T-cell (primary cell): ENCODE results near the gene GRXCR1. TPM values are rescaled to one million over a fixed set of nuclear protein-coding genes. Genes with fewer than 3 reads are reported as not detected.

Experiments used
- ATAC-seq, 4 experiments: fragments of 200-7000 bp in 3 of 4; fragments of 150-1000 bp in 1 of 4; cut with Tn5 transposase; replicated peaks in 1 of 4; 1 replicate in 3 of 4; 2 replicates in 1 of 4; pipeline ENCODE4 v1.10.0; 2021; ENCODE audit warnings: moderate library complexity in 3 of 4, mild to moderate bottlenecking in 2 of 4, moderate number of reproducible peaks in 1 of 4
- CTCF ChIA-PET, 2 donors: fragments of 300-600 bp; sonication (Branson Sonifier 250); formaldehyde crosslinking; loops; one replicate each; lab custom pipeline; 2022; ENCODE audit warnings: antibody characterized with exemption in 2 of 2; lab: Charles Lee
- POLR2A ChIA-PET, 2 donors: fragments of 300-600 bp; sonication (Branson Sonifier 250); formaldehyde crosslinking; loops; one replicate each; lab custom pipeline; 2022; ENCODE audit warnings: antibody characterized with exemption in 2 of 2; lab: Charles Lee
- DNase-seq, 35 experiments: peaks; one replicate each; pipeline versions ENCODE4 v3.0.0 to v3.0.0-alpha.2; 2013 to 2023
- H3K27ac ChIP-seq: one replicate; pipeline ENCODE4 v1.5.1; 2013; ENCODE audit warnings: low read length
- H3K27me3 ChIP-seq, 2 experiments: replicated peaks in 1 of 2; 1 replicate in 1 of 2; 2 replicates in 1 of 2; pipeline versions ENCODE4 v1.6.1 to v1.7.0; 2013; ENCODE audit warnings: low read length in 1 of 2, mixed read lengths in 1 of 2; ENCODE audit not compliant: control insufficient read depth in 2 of 2, insufficient read depth in 2 of 2; ENCODE audit errors: extremely low read depth in 1 of 2
- H3K36me3 ChIP-seq, 2 donors: 1 replicate in 1 of 2; 2 replicates in 1 of 2; pipeline versions ENCODE4 v1.6.1 to v1.7.0; 2013; ENCODE audit warnings: low read length in 1 of 2; ENCODE audit not compliant: control insufficient read depth in 2 of 2, insufficient read depth in 1 of 2; ENCODE audit errors: extremely low read depth in 1 of 2
- H3K4me1 ChIP-seq, 2 experiments: 1 replicate in 1 of 2; 2 replicates in 1 of 2; pipeline versions ENCODE4 v1.6.1 to v1.7.0; 2013; ENCODE audit warnings: low read length in 2 of 2, mixed read lengths in 1 of 2; ENCODE audit not compliant: insufficient read depth in 2 of 2, control insufficient read depth in 1 of 2; ENCODE audit errors: extremely low read depth in 1 of 2
- H3K4me3 ChIP-seq, 2 donors: 1 replicate in 1 of 2; 2 replicates in 1 of 2; pipeline versions ENCODE4 v1.5.1 to v1.7.0; 2013; ENCODE audit warnings: mild to moderate bottlenecking in 2 of 2, low read length in 1 of 2, moderate library complexity in 1 of 2; ENCODE audit not compliant: control insufficient read depth in 1 of 2; ENCODE audit errors: extremely low read depth in 1 of 2
- H3K9me3 ChIP-seq: 2 replicates; pipeline ENCODE4 v1.7.0; 2013
- H3K27ac Mint-ChIP-seq, 2 donors: one replicate each; pipeline ENCODE4 v1.8.0; 2020 to 2021; ENCODE audit warnings: mild to moderate bottlenecking in 2 of 2, mixed read lengths in 2 of 2
- H3K27me3 Mint-ChIP-seq, 2 donors: one replicate each; pipeline ENCODE4 v1.8.0; 2021 to 2022; ENCODE audit warnings: mixed read lengths in 2 of 2
- H3K36me3 Mint-ChIP-seq: one replicate; pipeline ENCODE4 v1.8.0; 2021; ENCODE audit warnings: mixed read lengths
- H3K4me1 Mint-ChIP-seq, 3 donors: one replicate each; pipeline ENCODE4 v1.8.0; 2020 to 2022; ENCODE audit warnings: mixed read lengths in 3 of 3, mild to moderate bottlenecking in 1 of 3
- H3K4me3 Mint-ChIP-seq, 3 donors: one replicate each; pipeline ENCODE4 v1.8.0; 2020 to 2022; ENCODE audit warnings: mild to moderate bottlenecking in 3 of 3, mixed read lengths in 3 of 3, moderate library complexity in 3 of 3
- H3K9me3 Mint-ChIP-seq, 3 donors: one replicate each; pipeline ENCODE4 v1.8.0; 2020 to 2022; ENCODE audit warnings: mixed read lengths in 3 of 3
- whole genome bisulfite sequencing: methylation state at CpG from one replicate; pipeline ENCODE4 v1.1.5; 2013; ENCODE audit warnings: missing lambda C conversion rate; ENCODE audit not compliant: insufficient coverage; 5-methylcytosine and 5-hydroxymethylcytosine counted together
- total RNA-seq, 35 experiments: library from RNA in 6 of 35; stranded (reverse) in 6 of 35; fragments of 120-200 nt in 1 of 35; gene quantifications; one replicate each; pipeline versions ENCODE4 v1.2.1 to v1.2.4 and lab custom pipeline; 2013 to 2026

The GRXCR1 gene
- total RNA-seq, 5 donors from 2014 or later (not counting 1 experiment from before 2014, with no cell fraction given) = not detected

- no peak overlapping the region for H3K4me3 ChIP-seq
- Mint-ChIP-seq H3K27ac (no peak overlapping the region), H3K4me1 (no peaks in the 10 kb centered on the region), H3K36me3 (no peaks in the 10 kb centered on the region), H3K27me3 (no peaks in the 10 kb centered on the region), H3K9me3 (peaks cover 3 to 12% (median 3%) of the 10 kb centered on the region in 3 donors), H3K4me3 (no peak overlapping the region)
- no peaks in the 10 kb centered on the region for H3K27me3 ChIP-seq
- no peaks in the 10 kb centered on the region for H3K9me3 ChIP-seq
- no peaks in the 10 kb centered on the region for H3K36me3 ChIP-seq
- no peaks in the 10 kb centered on the region for H3K4me1 ChIP-seq
- H3K27ac ChIP-seq = no peak overlapping the region
- CTCF ChIA-PET = no interaction called here
- peak in 1 of 35 experiments; percentile 1 for DNase-seq
- no peak for ATAC-seq
- WGBS = no CpG with 5 or more reads among the region's 6 CpGs
- POLR2A ChIA-PET = no interaction called here
Observed at GRCh38 chr4:42995343-42995944, 102.9 kb downstream of the GRXCR1 start.

- Histone ChIP-seq H3K4me1 (no peaks in the 10 kb centered on the region), H3K36me3 (no peaks in the 10 kb centered on the region), H3K27ac (no peak overlapping the region), H3K9me3 (no peaks in the 10 kb centered on the region), H3K27me3 (no peaks in the 10 kb centered on the region), H3K4me3 (no peak overlapping the region)
- no peaks in the 10 kb centered on the region for H3K4me1 Mint-ChIP-seq
- H3K4me3 Mint-ChIP-seq = no peak overlapping the region
- ChIA-PET CTCF (no interaction called here), POLR2A (no interaction called here)
- WGBS = 86% methylated on average over 1 of the region's 1 CpG
- H3K36me3 Mint-ChIP-seq = no peaks in the 10 kb centered on the region
- no peaks in the 10 kb centered on the region for H3K27me3 Mint-ChIP-seq
- peaks cover 10 to 14% (median 12%) of the 10 kb centered on the region in 3 donors for H3K9me3 Mint-ChIP-seq
- DNase-seq (no peak), ATAC-seq (no peak)
- H3K27ac Mint-ChIP-seq = no peak overlapping the region
Observed at GRCh38 chr4:43008793-43009192, 116.3 kb downstream of the GRXCR1 start.

DNA sequence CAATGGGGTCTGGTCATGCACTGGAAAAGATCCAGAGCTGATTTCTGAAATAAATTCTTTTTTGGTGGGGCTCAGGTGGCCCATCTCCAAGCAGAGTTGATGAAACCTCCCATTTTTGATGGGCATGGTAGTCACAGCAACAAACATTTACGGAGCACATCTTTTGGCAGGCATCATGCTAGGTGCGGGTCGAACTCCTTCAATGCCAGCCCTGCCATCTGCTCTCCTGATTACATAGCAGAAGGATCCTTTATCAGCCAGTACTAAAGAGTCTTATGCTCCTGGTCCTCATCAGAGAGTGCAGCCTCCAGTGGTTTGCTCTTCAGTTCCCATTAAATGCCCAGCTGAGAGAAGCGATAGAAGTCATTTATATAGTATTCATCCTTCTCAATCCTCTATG, 121.7 kb downstream of the GRXCR1 start:
- no peak for DNase-seq
- no peak overlapping the region for H3K27ac ChIP-seq
- no peaks in the 10 kb centered on the region for H3K36me3 Mint-ChIP-seq
- H3K4me1 ChIP-seq = no peaks in the 10 kb centered on the region
- H3K27me3 ChIP-seq = no peaks in the 10 kb centered on the region
- H3K9me3 Mint-ChIP-seq = no peaks in the 10 kb centered on the region
- H3K9me3 ChIP-seq = no peaks in the 10 kb centered on the region
- ATAC-seq = no peak
- no peak overlapping the region for H3K4me3 Mint-ChIP-seq
- no peaks in the 10 kb centered on the region for H3K36me3 ChIP-seq
- no peak overlapping the region for H3K4me3 ChIP-seq
- ChIA-PET CTCF (interaction anchor here in 1 of 2 donors (0.6 kb wide), 1 partner anchor 38 kb away, joined by 5 read pairs; no protein-coding TSS in a partner anchor), POLR2A (no interaction called here)
- no peaks in the 10 kb centered on the region for H3K27me3 Mint-ChIP-seq
- H3K4me1 Mint-ChIP-seq = no peaks in the 10 kb centered on the region
- 94% methylated on average over 4 of the region's 4 CpGs for WGBS
- no peak overlapping the region for H3K27ac Mint-ChIP-seq

DNA sequence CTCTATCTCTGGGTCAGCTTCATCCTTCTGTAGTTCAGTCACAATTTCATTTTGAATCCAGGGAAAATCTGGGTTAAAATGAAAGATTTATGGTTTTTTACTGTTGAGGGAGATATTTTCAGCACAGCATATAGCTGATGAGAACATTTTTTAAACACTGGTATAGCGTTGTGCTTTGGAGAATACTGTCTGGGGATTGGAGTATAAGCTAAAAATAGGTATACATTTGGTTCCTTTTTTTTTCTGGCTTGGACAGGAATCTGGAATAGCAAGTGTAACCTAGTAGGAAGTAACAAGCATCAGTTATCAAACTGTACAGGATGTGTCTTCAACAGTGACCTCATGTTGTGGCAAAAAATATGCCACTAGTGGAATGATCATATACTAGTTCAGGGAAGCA, 149.1 kb downstream of the GRXCR1 start:
- H3K36me3 ChIP-seq = no peaks in the 10 kb centered on the region
- CTCF ChIA-PET = no interaction called here
- POLR2A ChIA-PET = no interaction called here
- Mint-ChIP-seq H3K27ac (no peak overlapping the region), H3K27me3 (no peaks in the 10 kb centered on the region), H3K36me3 (no peaks in the 10 kb centered on the region), H3K9me3 (peaks cover 0 to under 1% (median 0%) of the 10 kb centered on the region in 3 donors), H3K4me1 (no peaks in the 10 kb centered on the region), H3K4me3 (no peak overlapping the region)
- H3K9me3 ChIP-seq = no peaks in the 10 kb centered on the region
- DNase-seq (no peak), ATAC-seq (no peak)
- no peaks in the 10 kb centered on the region for H3K27me3 ChIP-seq
- H3K4me1 ChIP-seq = no peaks in the 10 kb centered on the region
- no peak overlapping the region for H3K4me3 ChIP-seq
- H3K27ac ChIP-seq = no peak overlapping the region
- WGBS = no CpG with 5 or more reads among the region's 1 CpG

GRCh38 chr4:43047058-43047457, 154.5 kb downstream of the GRXCR1 start:
- no peak overlapping the region for H3K4me3 ChIP-seq
- Mint-ChIP-seq H3K36me3 (no peaks in the 10 kb centered on the region), H3K27ac (no peak overlapping the region), H3K4me1 (no peaks in the 10 kb centered on the region), H3K27me3 (no peaks in the 10 kb centered on the region), H3K9me3 (peaks cover 0 to 3% (median 3%) of the 10 kb centered on the region in 3 donors), H3K4me3 (no peak overlapping the region)
- ATAC-seq (no peak), DNase-seq (no peak)
- no peaks in the 10 kb centered on the region for H3K4me1 ChIP-seq
- H3K36me3 ChIP-seq = no peaks in the 10 kb centered on the region
- H3K27me3 ChIP-seq = no peaks in the 10 kb centered on the region
- ChIA-PET CTCF (no interaction called here), POLR2A (no interaction called here)
- no peak overlapping the region for H3K27ac ChIP-seq
- 33% methylated on average over 1 of the region's 1 CpG for WGBS
- no peaks in the 10 kb centered on the region for H3K9me3 ChIP-seq

DNA sequence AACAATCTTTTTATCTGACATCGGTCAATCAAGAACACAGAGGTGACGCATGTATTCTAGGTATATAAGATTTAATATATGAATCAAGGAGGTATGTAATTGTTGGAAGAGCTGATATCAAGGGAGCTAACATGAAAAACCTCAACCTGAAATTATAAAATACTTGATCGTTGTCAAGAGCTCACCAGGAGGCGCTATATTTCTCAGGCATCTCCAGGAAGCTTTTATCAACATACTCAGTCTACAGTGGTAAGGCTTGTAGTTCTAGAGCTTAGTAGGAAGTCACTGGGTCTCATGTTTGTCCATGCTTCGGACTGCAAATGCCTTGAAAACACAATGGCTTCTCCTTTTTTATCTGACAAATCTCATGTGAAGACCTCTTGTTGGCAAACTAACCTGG, 156.1 kb downstream of the GRXCR1 start:
- Mint-ChIP-seq H3K4me1 (no peaks in the 10 kb centered on the region), H3K9me3 (peaks cover 0 to 8% (median 6%) of the 10 kb centered on the region in 3 donors), H3K27me3 (no peaks in the 10 kb centered on the region), H3K4me3 (no peak overlapping the region), H3K36me3 (no peaks in the 10 kb centered on the region), H3K27ac (no peak overlapping the region)
- H3K27me3 ChIP-seq = no peaks in the 10 kb centered on the region
- ChIA-PET CTCF (no interaction called here), POLR2A (no interaction called here)
- H3K36me3 ChIP-seq = no peaks in the 10 kb centered on the region
- no peak for ATAC-seq
- H3K9me3 ChIP-seq = no peaks in the 10 kb centered on the region
- no peak for DNase-seq
- no peaks in the 10 kb centered on the region for H3K4me1 ChIP-seq
- no peak overlapping the region for H3K27ac ChIP-seq
- WGBS = no CpG with 5 or more reads among the region's 5 CpGs
- H3K4me3 ChIP-seq = no peak overlapping the region

GRCh38 chr4:43049326-43049725, 156.8 kb downstream of the GRXCR1 start:
- Mint-ChIP-seq H3K4me1 (no peaks in the 10 kb centered on the region), H3K27me3 (no peaks in the 10 kb centered on the region), H3K36me3 (no peaks in the 10 kb centered on the region), H3K27ac (no peak overlapping the region), H3K9me3 (peaks cover 0 to 8% (median 6%) of the 10 kb centered on the region in 3 donors), H3K4me3 (no peak overlapping the region)
- Histone ChIP-seq H3K9me3 (no peaks in the 10 kb centered on the region), H3K27ac (no peak overlapping the region), H3K27me3 (no peaks in the 10 kb centered on the region), H3K4me1 (no peaks in the 10 kb centered on the region), H3K36me3 (no peaks in the 10 kb centered on the region), H3K4me3 (no peak overlapping the region)
- ATAC-seq = no peak
- DNase-seq = no peak
- ChIA-PET CTCF (no interaction called here), POLR2A (no interaction called here)
